Hepatocyte (in vitro differentiated cells): ENCODE measurements around the gene SH3BP1. TPM values are rescaled to one million over a fixed set of nuclear protein-coding genes. Genes with fewer than 3 reads are reported as not detected.

Experiments
- DNase-seq: peaks from one replicate; pipeline ENCODE4 v3.0.0-alpha.2; 2016; ENCODE audit warnings: low spot score
- H2AFZ ChIP-seq: fragments of 200-600 bp; sonication (generic); 2 replicates; pipeline ENCODE4 v1.6.0; 2016; ENCODE audit warnings: antibody characterized with exemption, mild to moderate bottlenecking
- H3K27ac ChIP-seq: fragments of 200-600 bp; sonication (generic); 2 replicates; pipeline ENCODE4 v1.5.1; 2016; ENCODE audit warnings: mild to moderate bottlenecking
- H3K27me3 ChIP-seq: fragments of 200-600 bp; sonication (generic); 2 replicates; pipeline ENCODE4 v1.6.1; 2016
- H3K36me3 ChIP-seq: fragments of 200-600 bp; sonication (generic); replicated peaks from 2 replicates; pipeline ENCODE4 v1.5.1; 2016; ENCODE audit warnings: low read depth; ENCODE audit not compliant: insufficient read depth
- H3K4me1 ChIP-seq: fragments of 200-600 bp; sonication (generic); 2 replicates; pipeline ENCODE4 v1.5.1; 2016; ENCODE audit warnings: mild to moderate bottlenecking, moderate library complexity; ENCODE audit not compliant: insufficient read depth
- H3K4me2 ChIP-seq: fragments of 200-600 bp; sonication (generic); 2 replicates; pipeline ENCODE4 v1.6.0; 2016
- H3K4me3 ChIP-seq: fragments of 200-600 bp; sonication (generic); 2 replicates; pipeline ENCODE4 v1.5.1; 2016; ENCODE audit warnings: mild to moderate bottlenecking
- H3K79me2 ChIP-seq: fragments of 200-600 bp; sonication (generic); 2 replicates; pipeline ENCODE4 v1.6.0; 2017; ENCODE audit warnings: mild to moderate bottlenecking
- H3K9me2 ChIP-seq: fragments of 200-600 bp; sonication (generic); replicated peaks from 2 replicates; pipeline ENCODE4 v1.6.0; 2017; ENCODE audit warnings: mild to moderate bottlenecking; ENCODE audit not compliant: insufficient read depth
- H3K9me3 ChIP-seq: fragments of 200-600 bp; sonication (generic); 2 replicates; pipeline ENCODE4 v1.5.1; 2016; ENCODE audit warnings: low read depth, mild to moderate bottlenecking
- H4K20me1 ChIP-seq: fragments of 200-600 bp; sonication (generic); 2 replicates; pipeline ENCODE4 v1.6.0; 2016; ENCODE audit warnings: mild to moderate bottlenecking; ENCODE audit not compliant: insufficient read depth, poor library complexity, severe bottlenecking
- EZH2 ChIP-seq: fragments of 200-600 bp; sonication (generic); IDR thresholded peaks from 2 replicates; pipeline ENCODE4 v1.6.1; 2016; ENCODE audit warnings: antibody characterized with exemption, mild to moderate bottlenecking, borderline replicate concordance
- EZH2phosphoT487 ChIP-seq: fragments of 200-600 bp; sonication (generic); IDR thresholded peaks from one replicate; pipeline ENCODE4 v1.6.1; 2018; ENCODE audit warnings: antibody characterized with exemption, mild to moderate bottlenecking, low read depth, moderate library complexity; ENCODE audit not compliant: unreplicated experiment, severe bottlenecking
- WGBS: methylation state at CpG from one replicate; pipeline ENCODE4 v1.1.6; 2016; ENCODE audit warnings: low lambda C conversion rate; ENCODE audit errors: missing lambda C conversion rate; 5-methylcytosine and 5-hydroxymethylcytosine counted together
- polyA plus RNA-seq: library from polyadenylated mRNA; unstranded; fragments of >200 nt; fragmentation: Nextera tagmentation; extraction: Ambion mirVana; gene quantifications from 2 replicates; pipeline ENCODE4 v1.2.1, GENCODE V29; 2016
- total RNA-seq: library from RNA; depleted of rRNA; stranded (reverse); fragments of >200 nt; gene quantifications from 2 replicates; pipeline ENCODE4 v1.2.3, GENCODE V29; 2014
- TF ChIP-seq, protein P1 (sequence below): fragments of 200-600 bp; sonication (generic); IDR thresholded peaks from 2 replicates; pipeline ENCODE4 v1.5.1; 2016; ENCODE audit warnings: antibody characterized with exemption, mild to moderate bottlenecking; ENCODE audit not compliant: poor library complexity

SH3BP1 gene
- total and polyA plus RNA-seq, 2 experiments from 2014 or later = 12.3 to 14.0 TPM

DNA sequence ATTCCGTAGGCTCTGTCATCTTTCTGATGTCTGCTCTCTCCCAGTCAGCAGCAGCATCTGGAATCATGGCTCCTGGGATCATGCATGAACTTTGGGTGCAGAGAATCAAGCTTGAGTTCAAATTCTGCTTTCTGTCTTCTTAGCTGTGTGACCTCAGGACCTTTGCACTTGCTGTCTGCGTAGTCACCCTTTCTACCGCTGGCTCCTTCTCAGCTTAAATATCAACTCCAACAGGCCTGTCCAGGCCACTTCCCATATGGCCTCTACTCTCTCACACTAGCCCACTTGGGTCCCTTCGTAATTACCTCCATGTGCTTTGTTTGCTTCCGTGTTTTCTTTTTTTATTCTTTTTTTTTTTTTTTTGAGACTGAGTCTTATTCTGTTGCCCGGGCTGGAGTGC lies 35.4 kb upstream of the SH3BP1 start:
- no peaks in the 10 kb centered on the region for H3K9me3 ChIP-seq
- no peaks in the 10 kb centered on the region for H3K9me2 ChIP-seq
- 93% methylated on average over 6 of the region's 6 CpGs for WGBS
- no peaks in the 10 kb centered on the region for H3K79me2 ChIP-seq
- no peak overlapping the region for H3K4me2 ChIP-seq
- TF ChIP-seq EZH2 (no peak), EZH2phosphoT487 (no peak)
- TF ChIP-seq, protein P1, sequence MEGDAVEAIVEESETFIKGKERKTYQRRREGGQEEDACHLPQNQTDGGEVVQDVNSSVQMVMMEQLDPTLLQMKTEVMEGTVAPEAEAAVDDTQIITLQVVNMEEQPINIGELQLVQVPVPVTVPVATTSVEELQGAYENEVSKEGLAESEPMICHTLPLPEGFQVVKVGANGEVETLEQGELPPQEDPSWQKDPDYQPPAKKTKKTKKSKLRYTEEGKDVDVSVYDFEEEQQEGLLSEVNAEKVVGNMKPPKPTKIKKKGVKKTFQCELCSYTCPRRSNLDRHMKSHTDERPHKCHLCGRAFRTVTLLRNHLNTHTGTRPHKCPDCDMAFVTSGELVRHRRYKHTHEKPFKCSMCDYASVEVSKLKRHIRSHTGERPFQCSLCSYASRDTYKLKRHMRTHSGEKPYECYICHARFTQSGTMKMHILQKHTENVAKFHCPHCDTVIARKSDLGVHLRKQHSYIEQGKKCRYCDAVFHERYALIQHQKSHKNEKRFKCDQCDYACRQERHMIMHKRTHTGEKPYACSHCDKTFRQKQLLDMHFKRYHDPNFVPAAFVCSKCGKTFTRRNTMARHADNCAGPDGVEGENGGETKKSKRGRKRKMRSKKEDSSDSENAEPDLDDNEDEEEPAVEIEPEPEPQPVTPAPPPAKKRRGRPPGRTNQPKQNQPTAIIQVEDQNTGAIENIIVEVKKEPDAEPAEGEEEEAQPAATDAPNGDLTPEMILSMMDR = no peak
- DNase-seq = no peak
- no peak overlapping the region for H3K4me3 ChIP-seq
- no peak overlapping the region for H3K27ac ChIP-seq
- no peaks in the 10 kb centered on the region for H4K20me1 ChIP-seq
- H3K36me3 ChIP-seq = no peaks in the 10 kb centered on the region
- H2AFZ ChIP-seq = no peak overlapping the region
- H3K27me3 ChIP-seq = no peaks in the 10 kb centered on the region
- peaks cover 10% of the 10 kb centered on the region for H3K4me1 ChIP-seq

DNA sequence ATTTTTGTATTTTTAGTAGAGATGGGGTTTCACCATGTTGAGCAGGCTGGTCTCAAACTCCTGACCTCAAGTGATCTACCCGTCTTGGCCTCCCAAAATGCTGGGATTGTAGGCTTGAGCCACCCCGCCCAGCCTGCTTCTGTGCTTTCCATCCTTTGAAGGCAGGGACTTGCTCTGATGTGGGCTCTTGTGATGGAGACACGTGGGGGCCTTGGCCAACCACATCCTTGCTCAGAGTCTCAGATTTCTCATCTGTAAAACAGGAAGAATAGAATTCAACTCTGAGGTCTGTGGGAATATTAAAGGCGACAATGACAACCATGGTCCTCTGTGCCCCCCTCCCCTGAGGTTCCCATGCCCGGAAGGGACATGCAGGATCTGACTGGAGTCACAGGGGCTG lies 34.6 kb upstream of the SH3BP1 start:
- TF ChIP-seq EZH2phosphoT487 (no peak), EZH2 (no peak)
- TF ChIP-seq, protein P1 = no peak
- H3K9me2 ChIP-seq = no peaks in the 10 kb centered on the region
- H3K9me3 ChIP-seq = no peaks in the 10 kb centered on the region
- 76% methylated on average over 5 of the region's 5 CpGs for WGBS
- no peak overlapping the region for H2AFZ ChIP-seq
- H3K79me2 ChIP-seq = peaks cover 7% of the 10 kb centered on the region
- H3K4me2 ChIP-seq = no peak overlapping the region
- no peaks in the 10 kb centered on the region for H3K36me3 ChIP-seq
- no peaks in the 10 kb centered on the region for H4K20me1 ChIP-seq
- DNase-seq = no peak
- no peak overlapping the region for H3K4me3 ChIP-seq
- no peaks in the 10 kb centered on the region for H3K27me3 ChIP-seq
- no peak overlapping the region for H3K27ac ChIP-seq
- H3K4me1 ChIP-seq = peaks cover 15% of the 10 kb centered on the region

DNA sequence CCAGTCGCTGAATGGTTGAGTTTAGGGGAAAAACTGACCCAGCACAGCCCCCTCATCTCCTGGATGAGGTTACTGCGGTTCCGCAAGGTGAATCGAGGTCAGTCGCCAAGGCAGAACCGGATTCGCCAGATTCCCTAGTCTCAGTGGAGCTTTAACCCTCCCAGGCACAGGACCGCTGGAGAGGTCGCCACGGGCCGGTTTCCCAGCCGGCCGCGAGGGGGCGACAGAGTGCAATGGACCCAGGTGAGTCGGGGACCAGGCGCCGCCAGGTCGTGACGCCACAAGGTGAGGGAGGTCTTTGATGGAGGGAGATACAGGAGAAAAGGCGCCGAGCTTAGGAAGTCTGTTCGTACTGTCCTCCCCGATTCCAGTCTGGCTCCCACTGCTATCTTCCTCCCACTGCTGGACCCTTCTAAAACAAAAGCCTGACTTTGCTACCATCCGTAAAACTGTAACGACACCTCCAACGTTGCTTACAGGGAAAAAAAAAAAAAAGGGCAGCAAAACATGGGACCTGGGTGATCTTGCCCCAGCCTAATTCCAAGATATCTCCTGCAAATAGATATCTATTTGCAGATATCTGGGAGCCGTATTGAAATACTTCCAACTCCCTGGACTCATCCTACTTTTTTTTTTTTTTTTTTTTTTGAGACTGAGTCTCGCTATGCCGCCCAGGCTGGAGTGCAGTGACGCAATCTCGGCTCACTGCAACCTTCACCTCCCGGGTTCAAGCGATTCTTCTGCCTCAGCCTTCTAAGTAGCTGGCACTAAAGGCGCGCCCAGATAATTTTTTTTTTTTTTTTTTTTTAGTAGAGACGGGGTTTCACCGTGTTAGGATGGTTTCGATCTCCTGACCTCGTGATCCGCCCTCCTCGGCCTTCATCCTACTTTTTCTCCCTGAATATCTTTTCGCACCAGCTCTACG lies 32.2 kb upstream of the SH3BP1 start:
- H3K4me1 ChIP-seq = peaks cover 24% of the 10 kb centered on the region
- peak overlapping the region; percentile 75 for H3K4me2 ChIP-seq
- no peak overlapping the region for H3K4me3 ChIP-seq
- peak overlapping the region; percentile 57 for H2AFZ ChIP-seq
- no peak for TF ChIP-seq EZH2phosphoT487
- TF ChIP-seq, protein P1 = peak; percentile 98
- no peak for TF ChIP-seq EZH2
- H3K27ac ChIP-seq = peak overlapping the region; percentile 95
- no peaks in the 10 kb centered on the region for H3K27me3 ChIP-seq
- 12% methylated on average over 44 of the region's 44 CpGs for WGBS
- H3K9me3 ChIP-seq = no peaks in the 10 kb centered on the region
- no peaks in the 10 kb centered on the region for H4K20me1 ChIP-seq
- no peaks in the 10 kb centered on the region for H3K36me3 ChIP-seq
- peaks cover 28% of the 10 kb centered on the region for H3K79me2 ChIP-seq
- peak; percentile 95 for DNase-seq
- H3K9me2 ChIP-seq = no peaks in the 10 kb centered on the region
